ENCODE measurements around the gene UBALD2.

DNA sequence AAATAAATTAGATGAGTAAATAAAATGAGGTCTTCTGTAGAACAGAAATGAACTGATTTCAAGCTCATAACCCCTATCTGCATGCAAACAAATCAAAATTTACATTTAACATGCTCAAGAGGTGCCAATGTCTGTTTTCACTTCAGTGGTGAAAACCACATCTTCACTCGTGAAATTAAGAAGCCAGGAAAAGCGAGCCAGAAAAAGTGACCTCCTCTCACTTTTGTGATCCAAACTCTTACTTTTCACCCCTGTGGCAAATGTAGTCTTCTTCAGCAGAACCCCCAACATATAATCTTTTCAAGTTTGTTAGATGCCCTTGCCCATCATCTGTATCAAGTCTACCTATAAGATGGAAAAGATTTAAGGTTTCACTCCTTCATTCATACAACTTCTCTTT is 52.4 kb downstream of the UBALD2 start:
- TF ChIP-seq EZH2 (IDR thresholded peaks at IDR 0.05; ENCODE audit: low read length) = no peak
- TF ChIP-seq, protein P1, sequence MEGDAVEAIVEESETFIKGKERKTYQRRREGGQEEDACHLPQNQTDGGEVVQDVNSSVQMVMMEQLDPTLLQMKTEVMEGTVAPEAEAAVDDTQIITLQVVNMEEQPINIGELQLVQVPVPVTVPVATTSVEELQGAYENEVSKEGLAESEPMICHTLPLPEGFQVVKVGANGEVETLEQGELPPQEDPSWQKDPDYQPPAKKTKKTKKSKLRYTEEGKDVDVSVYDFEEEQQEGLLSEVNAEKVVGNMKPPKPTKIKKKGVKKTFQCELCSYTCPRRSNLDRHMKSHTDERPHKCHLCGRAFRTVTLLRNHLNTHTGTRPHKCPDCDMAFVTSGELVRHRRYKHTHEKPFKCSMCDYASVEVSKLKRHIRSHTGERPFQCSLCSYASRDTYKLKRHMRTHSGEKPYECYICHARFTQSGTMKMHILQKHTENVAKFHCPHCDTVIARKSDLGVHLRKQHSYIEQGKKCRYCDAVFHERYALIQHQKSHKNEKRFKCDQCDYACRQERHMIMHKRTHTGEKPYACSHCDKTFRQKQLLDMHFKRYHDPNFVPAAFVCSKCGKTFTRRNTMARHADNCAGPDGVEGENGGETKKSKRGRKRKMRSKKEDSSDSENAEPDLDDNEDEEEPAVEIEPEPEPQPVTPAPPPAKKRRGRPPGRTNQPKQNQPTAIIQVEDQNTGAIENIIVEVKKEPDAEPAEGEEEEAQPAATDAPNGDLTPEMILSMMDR (optimal IDR thresholded peaks at IDR 0.05 in 1 of 3, IDR thresholded peaks at IDR 0.05 in 1 of 3, conservative IDR thresholded peaks at IDR 0.05 in 1 of 3; ENCODE audit: extremely low read depth in 1 of 3, insufficient read depth in 2 of 3, low read length in 3 of 3) = no peak

All from keratinocyte (primary cell).